HG02588 (cell line): Measurements from ENCODE around the gene NDUFA1.
"Not testable (repeated sequence)": the region's sequence is repeated elsewhere in the genome, so short reads cannot be mapped to it uniquely, and the experiment has no call there.

ENCODE experiments used
- ATAC-seq: cut with Tn5 transposase; IDR thresholded peaks from one replicate; pipeline ENCODE4 v1.9.1; 2021; ENCODE audit warnings: mild to moderate bottlenecking, moderate library complexity; ENCODE audit not compliant: unreplicated experiment

Gene NDUFA1

GRCh38 chrX:119899125-119899524 lies 27.5 kb downstream of the NDUFA1 start:
- no peak for ATAC-seq

- ATAC-seq: no peak
Measured at GRCh38 chrX:119900976-119901375, 29.3 kb downstream of the NDUFA1 start.

GRCh38 chrX:119916310-119916709 lies 44.7 kb downstream of the NDUFA1 start:
- no peak for ATAC-seq

DNA sequence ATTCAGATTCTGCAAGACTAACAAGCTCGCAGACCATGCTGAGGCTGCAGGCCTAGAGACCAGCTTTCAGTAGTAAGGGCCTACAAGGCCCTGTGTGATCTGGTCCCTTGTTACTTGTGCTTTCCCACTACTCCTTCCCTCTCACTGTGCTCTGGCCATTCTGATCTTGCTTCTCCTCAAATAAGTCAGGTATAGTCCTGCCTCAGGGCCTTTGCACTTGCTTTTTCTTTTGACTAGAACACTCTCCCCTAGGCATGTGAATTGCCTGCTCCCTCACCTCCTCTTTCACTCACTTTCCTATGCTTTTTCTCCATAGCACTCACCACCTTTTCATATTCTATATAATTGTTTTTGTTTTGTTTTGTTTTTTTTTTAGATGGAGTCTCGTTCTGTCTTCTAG lies 46.2 kb downstream of the NDUFA1 start:
- no peak for ATAC-seq

- no peak for ATAC-seq
Measured at GRCh38 chrX:119919835-119920585, 48.4 kb downstream of the NDUFA1 start.

DNA sequence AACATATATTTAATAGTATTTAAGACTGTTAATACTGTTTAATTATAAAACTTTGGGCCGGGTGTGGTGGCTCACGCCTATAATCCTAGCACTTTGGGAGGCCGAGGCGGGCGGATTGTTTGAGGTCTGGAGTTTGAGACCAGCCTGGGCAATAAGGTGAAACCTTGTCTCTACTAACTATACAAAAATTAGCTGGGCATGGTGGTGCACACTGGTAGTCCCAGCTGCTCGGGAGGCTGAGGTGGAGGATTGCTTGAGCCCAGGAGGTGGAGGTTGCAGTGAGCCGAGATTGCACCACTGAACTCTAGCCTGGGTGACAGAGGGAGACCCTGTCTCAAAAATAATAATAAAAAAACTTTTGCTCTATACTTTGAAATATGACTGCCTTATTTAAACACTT lies 50.8 kb downstream of the NDUFA1 start:
- ATAC-seq: not testable (repeated sequence)
